Fibroblast of skin of scalp (primary cell): ENCODE results near the gene NFIX. TPM values are rescaled to one million over a fixed set of nuclear protein-coding genes. Genes with fewer than 3 reads are reported as not detected.
"Not testable (repeated sequence)": the region's sequence is repeated elsewhere in the genome, so short reads cannot be mapped to it uniquely, and the experiment has no call there.

ENCODE experiments used
- DNase-seq: peaks from one replicate; pipeline ENCODE4 v3.0.0-alpha.2; 2013
- polyA plus RNA-seq, 2 experiments: library from polyadenylated mRNA; unstranded; fragments of 120-200 nt; gene quantifications; one replicate each; pipeline ENCODE4 v1.2.1, GENCODE V29; 2013; ENCODE audit not compliant: insufficient read length in 2 of 2

NFIX gene
- 131 TPM for polyA plus RNA-seq (2013, experiment 1 of 2; ENCODE audit: insufficient read length)
- polyA plus RNA-seq (2013, experiment 2 of 2; ENCODE audit: insufficient read length): 123 TPM

DNA sequence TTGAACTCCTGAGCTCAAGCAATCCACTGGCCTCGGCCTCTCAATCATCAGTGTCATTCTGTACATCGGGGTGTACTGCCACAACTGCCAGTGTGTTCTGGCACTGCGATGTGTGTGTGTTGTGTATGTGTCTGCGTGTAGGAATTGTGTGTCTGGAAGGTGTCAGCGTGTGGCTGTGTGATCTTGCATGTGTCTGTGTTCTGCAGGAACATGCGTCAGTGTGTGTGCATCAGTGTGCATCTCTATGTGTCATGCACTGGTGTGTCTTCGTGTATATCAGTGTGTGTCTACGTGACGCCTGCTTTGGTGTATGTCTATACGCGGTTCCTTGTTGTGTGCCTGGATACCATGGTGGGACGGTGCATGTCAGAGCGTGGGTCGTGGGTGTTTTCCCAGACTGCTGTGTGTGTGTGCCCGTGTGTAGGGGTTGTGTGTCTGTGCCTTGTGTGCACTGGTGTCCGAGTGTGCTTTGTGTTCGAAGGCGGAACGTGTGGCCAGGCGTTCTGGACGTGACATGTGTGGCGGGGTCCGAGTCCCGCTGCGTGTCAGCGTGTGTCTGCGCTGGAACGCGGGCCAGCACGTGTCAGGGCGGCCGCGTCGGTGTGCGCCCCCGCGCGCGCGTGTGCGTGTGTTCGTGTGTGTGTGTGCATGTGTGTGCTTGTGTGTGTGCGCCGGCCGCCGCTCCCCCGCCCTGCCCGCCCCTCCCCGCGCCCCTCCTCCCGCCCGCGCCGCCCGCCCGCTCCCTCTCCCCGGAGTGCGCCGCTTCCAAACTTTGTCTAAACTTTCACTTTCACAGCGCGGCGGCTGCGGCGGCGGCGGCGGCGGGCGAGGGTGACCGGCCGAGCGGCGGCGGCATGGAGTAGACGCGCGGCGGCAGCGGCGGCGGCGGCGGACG lies at the start of gene NFIX:
Gene NFIX (plus strand): TSS at position 775 of the 895 bp plus-strand sequence. CDS start 363 bp downstream, outside the sequence.
- DNase-seq: peak; percentile 81

- peak; percentile 99 for DNase-seq
Measured at GRCh38 chr19:12945479-12946091, 49.7 kb upstream of the NFIX start, which contains the start of gene RAD23A. TSS of gene RAD23A (plus strand) at chr19:12945862. CDS start at chr19:12945949, 87 bp downstream.

- DNase-seq: peak; percentile 84
Measured at GRCh38 chr19:12946092-12946721, 49.1 kb upstream of the NFIX start.

- no peak for DNase-seq
Measured at GRCh38 chr19:12946731-12947496, 48.4 kb upstream of the NFIX start.

DNA sequence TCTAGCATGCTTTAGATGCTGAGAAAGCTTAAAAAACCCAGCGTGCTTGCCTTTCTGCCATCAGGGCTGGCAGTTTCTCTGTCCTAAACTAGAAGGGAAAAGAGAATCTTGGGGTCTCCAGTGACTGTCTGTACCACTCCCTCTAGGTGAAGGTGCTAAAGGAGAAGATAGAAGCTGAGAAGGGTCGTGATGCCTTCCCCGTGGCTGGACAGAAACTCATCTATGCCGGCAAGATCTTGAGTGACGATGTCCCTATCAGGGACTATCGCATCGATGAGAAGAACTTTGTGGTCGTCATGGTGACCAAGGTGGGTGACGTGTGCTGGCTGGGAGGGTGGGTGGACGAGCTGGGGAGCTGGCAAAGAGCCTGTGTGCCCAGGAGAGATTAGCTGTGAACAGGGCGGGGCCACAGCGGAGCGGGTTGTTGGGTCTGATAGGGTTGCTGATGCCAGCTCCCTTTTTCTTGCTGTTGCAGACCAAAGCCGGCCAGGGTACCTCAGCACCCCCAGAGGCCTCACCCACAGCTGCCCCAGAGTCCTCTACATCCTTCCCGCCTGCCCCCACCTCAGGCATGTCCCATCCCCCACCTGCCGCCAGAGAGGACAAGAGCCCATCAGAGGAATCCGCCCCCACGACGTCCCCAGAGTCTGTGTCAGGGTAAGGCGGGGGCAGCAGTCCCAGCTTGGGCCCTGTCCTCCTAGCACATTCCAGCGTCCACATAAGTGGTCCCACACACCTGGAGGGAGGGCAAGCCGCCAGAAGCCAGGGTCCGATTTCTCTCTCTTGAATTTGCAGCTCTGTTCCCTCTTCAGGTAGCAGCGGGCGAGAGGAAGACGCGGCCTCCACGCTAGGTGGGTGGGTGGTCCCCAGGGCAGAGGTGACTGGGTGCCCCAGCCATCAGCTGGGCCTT lies 47.3 kb upstream of the NFIX start:
- DNase-seq: no peak

- DNase-seq: no peak
Measured at GRCh38 chr19:12948612-12949362, 46.5 kb upstream of the NFIX start.

DNA sequence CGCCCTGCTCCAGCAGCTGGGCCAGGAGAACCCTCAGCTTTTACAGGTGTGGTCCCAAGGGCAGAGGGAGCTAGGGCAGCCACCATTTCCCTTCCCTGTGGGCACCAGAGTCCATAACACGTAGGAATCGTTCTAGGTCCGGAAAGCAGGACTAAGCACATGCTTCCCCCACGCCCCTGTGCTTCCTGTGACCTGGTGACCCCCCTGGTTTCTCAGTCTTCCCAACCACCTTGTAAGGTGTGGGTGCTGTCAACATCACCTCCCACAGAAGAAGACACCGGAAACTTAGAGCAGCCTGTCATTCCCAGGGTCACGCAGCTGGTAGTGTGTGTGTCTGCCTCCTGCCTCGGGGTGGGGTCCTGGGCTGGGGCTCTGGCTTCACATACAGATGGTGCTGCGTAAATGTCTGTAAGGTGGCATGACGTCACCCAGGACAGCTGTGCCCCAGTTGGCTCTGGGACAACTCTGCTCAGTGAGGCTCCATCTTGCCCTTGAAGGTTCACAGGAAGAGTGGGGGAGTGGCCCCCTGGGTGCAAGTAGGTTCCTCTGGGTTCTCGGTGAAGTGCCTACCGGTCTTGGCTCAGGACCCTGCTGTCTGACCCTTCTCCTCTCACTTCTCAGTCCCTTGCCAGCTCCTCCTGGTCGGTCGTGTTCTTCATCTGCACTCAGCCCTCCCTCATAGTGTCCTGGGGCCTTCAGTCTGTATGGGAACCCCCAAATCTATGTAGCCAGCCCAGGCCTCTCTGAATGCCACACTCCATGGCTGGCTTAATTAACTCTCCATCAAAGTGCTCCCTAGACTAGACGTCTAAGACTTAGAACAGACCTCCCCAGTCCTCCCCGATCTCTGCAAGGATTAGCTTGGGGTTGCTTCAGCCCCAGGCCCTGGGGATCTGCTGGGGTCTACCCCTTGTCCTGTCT lies 45.7 kb upstream of the NFIX start:
- no peak for DNase-seq

GRCh38 chr19:12952050-12952449 lies 43.2 kb upstream of the NFIX start:
- DNase-seq: not testable (repeated sequence)

GRCh38 chr19:12952488-12953137 lies 42.7 kb upstream of the NFIX start:
- peak; percentile 83 for DNase-seq

DNA sequence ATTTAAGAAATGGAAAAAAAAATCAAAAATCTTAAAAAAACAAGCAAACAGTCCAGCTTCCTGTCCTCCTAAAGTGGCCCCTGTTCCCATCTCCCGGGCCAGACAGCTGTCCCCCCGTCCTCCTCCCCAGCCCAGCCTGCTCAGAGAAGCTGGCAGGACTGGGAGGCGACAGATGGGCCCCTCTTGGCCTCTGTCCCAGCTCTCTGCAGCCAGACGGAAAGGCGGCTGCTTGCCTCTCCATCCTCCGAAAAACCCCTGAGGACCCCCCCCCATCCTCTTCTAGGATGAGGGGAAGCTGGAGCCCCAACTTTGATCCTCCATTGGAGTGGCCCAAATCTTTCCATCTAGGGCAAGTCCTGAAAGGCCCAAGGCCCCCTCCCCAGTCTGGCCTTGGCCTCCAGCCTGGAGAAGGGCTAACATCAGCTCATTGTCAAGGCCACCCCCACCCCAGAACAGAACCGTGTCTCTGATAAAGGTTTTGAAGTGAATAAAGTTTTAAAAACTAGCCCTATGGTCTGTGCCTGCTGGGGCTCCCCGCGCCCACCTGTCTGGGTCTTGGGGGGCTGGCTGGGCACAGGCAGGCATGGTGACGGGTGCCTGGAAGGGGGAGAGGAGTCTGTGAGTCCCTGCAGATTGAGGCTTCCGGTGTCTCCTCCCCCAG lies 42.0 kb upstream of the NFIX start:
- DNase-seq: no peak

GRCh38 chr19:12953799-12954611 lies 41.3 kb upstream of the NFIX start:
- no peak for DNase-seq

- DNase-seq: no peak
Measured at GRCh38 chr19:12954612-12954962, 40.7 kb upstream of the NFIX start.

DNA sequence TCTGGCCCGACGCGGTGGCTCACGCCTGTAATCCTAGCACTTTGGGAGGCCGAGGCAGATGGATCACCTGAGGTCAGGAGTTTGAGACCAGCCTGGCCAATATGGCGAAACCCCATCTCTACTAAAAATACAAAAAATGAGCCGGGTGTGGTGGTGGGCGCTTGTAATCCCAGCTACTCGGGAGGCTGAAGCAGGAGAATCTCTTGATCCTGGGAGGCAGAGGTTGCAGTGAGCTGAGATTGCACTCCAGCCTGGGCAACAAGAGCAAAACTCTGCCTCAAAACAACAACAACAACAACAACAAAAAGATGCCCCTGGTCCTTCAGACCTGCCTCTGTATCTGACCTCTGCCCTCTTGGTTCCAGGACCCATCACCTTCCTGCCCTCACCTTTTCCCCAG lies 39.7 kb upstream of the NFIX start:
- not testable (repeated sequence) for DNase-seq

DNA sequence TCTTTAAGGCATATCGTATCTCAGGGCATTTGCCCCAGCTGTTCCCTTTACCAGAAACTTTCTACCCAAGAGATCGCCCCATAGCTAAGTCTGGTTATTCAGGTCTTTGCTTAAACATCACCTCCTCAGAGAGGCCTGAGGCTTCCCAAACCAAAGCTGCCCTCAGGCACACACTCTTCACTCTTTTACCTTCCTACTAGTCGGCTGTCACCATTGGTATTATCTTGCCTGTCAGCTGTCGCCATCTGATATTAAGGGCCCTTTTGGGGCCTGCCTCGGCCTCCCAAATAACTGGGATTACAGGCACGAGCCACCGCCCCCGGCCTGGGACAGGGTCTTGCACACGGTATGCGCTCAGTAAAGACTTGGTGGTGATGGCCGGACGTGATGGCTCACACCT lies 39.3 kb upstream of the NFIX start:
- no peak for DNase-seq

- peak; percentile 85 for DNase-seq
Measured at GRCh38 chr19:12956446-12957388, 38.6 kb upstream of the NFIX start, which contains the start of gene GADD45GIP1. TSS of gene GADD45GIP1 (minus strand) at chr19:12957223. CDS start at chr19:12957212, 11 bp downstream.

DNA sequence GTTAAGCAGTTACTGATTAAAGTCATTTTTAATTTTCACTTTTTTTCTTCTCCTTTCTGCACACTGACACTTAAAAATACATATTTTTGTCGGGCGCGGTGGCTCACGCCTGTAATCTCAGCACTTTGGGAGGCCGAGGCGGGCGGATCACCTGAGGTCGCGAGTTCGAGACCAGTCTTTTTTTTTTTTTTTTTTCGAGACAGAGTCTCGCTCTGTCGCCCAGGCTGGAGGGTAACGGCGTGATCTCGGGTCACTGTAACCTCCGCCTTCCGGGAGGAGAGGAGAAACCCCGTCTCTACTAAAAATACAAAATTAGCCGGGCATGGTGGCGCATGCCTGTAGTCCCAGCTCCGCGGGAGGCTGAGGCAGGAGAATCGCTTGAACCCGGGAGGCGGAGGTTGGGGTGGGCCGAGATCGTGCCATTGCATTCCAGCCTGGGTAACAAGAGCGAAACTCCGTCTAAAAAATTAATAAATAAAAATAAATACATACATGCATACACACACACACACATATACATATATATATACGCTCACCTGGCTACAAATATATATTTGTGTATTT lies 37.8 kb upstream of the NFIX start:
- DNase-seq: not testable (repeated sequence)
